Caco-2 (cell line): ENCODE results near the gene TAF1D. TPM values are rescaled to one million over a fixed set of nuclear protein-coding genes. Genes with fewer than 3 reads are reported as not detected.
A peak's percentile ranks its signal among the peaks of the same experiment; 100 is the strongest.

Experiments used
- BruUV-seq: library from RNA; stranded (reverse); fragments of 400-500 nt; replicated peaks from 2 replicates; lab custom pipeline; 2021; lab: Mats Ljungman, UMichigan
- CTCF ChIA-PET: fragments of 300-600 bp; sonication (Branson Sonifier 250); formaldehyde crosslinking; loops from one replicate; lab custom pipeline; 2022; ENCODE audit warnings: antibody characterized with exemption; lab: Charles Lee
- POLR2A ChIA-PET: fragments of 300-600 bp; sonication (Branson Sonifier 250); formaldehyde crosslinking; loops from one replicate; lab custom pipeline; 2022; ENCODE audit warnings: antibody characterized with exemption; lab: Charles Lee
- DNase-seq, 2 experiments: peaks; one replicate each; pipeline versions ENCODE4 v3.0.0 to v3.0.0-alpha.2; 2020 to 2022
- H3K27me3 ChIP-seq: replicated peaks from 2 replicates; pipeline ENCODE4 v1.6.0; 2011; ENCODE audit warnings: low read length; ENCODE audit not compliant: control insufficient read depth, insufficient read depth
- H3K36me3 ChIP-seq: 2 replicates; pipeline ENCODE4 v1.5.1; 2011; ENCODE audit warnings: low read length; ENCODE audit not compliant: control insufficient read depth, insufficient read depth
- H3K4me1 ChIP-seq: fragments of 250-450 bp; sonication (Bioruptor Pico); 2 replicates; pipeline ENCODE4 v1.5.1; 2020; ENCODE audit warnings: mild to moderate bottlenecking
- H3K4me3 ChIP-seq: 2 replicates; pipeline ENCODE4 v1.5.1; 2011; ENCODE audit warnings: low read depth, mild to moderate bottlenecking, control low read depth, low read length
- H3K9me3 ChIP-seq: fragments of 250-450 bp; sonication (Bioruptor Pico); 2 replicates; pipeline ENCODE4 v1.5.1; 2020; ENCODE audit warnings: mild to moderate bottlenecking, moderate library complexity
- H3K27ac Mint-ChIP-seq: one replicate; pipeline ENCODE4 v1.8.0; 2022; ENCODE audit warnings: mixed read lengths; ENCODE audit not compliant: unreplicated experiment
- H3K27me3 Mint-ChIP-seq: one replicate; pipeline ENCODE4 v1.8.0; 2022; ENCODE audit warnings: mixed read lengths; ENCODE audit not compliant: insufficient read depth, unreplicated experiment
- H3K36me3 Mint-ChIP-seq: one replicate; pipeline ENCODE4 v1.8.0; 2022; ENCODE audit warnings: mild to moderate bottlenecking, mixed read lengths; ENCODE audit not compliant: insufficient read depth, unreplicated experiment
- H3K4me1 Mint-ChIP-seq: one replicate; pipeline ENCODE4 v1.8.0; 2022; ENCODE audit warnings: low read depth, mixed read lengths; ENCODE audit not compliant: unreplicated experiment
- H3K4me3 Mint-ChIP-seq: one replicate; pipeline ENCODE4 v1.8.0; 2022; ENCODE audit warnings: mild to moderate bottlenecking, moderate library complexity, mixed read lengths; ENCODE audit not compliant: unreplicated experiment
- H3K9me3 Mint-ChIP-seq: one replicate; pipeline ENCODE4 v1.8.0; 2022; ENCODE audit warnings: mixed read lengths; ENCODE audit not compliant: unreplicated experiment
- CTCF ChIP-seq, 2 experiments: fragments of 200-600 bp in 1 of 2; IDR thresholded peaks; 1 replicate in 1 of 2; 2 replicates in 1 of 2; pipeline versions ENCODE4 v1.5.1 to v1.8.0; 2011 to 2022; ENCODE audit warnings: antibody characterized with exemption in 1 of 2, control low read depth in 1 of 2, inconsistent platforms in 1 of 2, low read depth in 1 of 2, low read length in 1 of 2, mild to moderate bottlenecking in 1 of 2, moderate library complexity in 1 of 2; ENCODE audit not compliant: insufficient read depth in 1 of 2, severe bottlenecking in 1 of 2, unreplicated experiment in 1 of 2
- intact Hi-C: fragments of 100-400 bp; cut with micrococcal nuclease; formaldehyde crosslinking; loops from one replicate; pipeline ENCODE4 v1.10.0; 2022; ENCODE audit not compliant: unreplicated experiment
- total RNA-seq: library from RNA; stranded (reverse); gene quantifications from 2 replicates; pipeline ENCODE4 v1.2.3, GENCODE V29; 2022

TAF1D gene
- total RNA-seq, 1 experiment from 2014 or later = 354 TPM

DNA sequence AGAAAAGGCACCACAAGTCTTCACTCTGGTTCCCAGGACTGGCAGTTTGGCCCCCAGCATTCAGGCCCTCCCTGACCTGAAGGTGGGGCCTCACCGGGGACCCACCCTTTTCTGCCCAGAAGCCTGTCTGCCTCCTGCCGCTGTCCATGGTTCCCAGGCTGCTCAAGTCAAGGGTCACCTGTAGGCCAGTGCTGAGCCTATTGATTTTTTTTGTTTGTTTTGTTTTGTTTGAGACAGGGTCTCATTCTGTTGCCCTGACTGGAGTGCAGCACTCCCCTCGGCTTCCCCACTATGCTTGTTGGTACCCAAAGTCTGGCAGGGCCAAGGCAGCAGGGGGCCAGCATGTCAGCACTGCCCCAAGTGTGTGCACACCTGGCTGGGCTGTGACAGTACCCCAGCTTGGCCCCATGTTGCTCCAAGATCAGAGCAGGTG, 31.8 kb upstream of the TAF1D start:
- no TSS peak for BruUV-seq
- H3K36me3 ChIP-seq = peaks cover 4% of the 10 kb centered on the region; the same call in 1 of the 2 replicates
- no peak for TF ChIP-seq CTCF (IDR thresholded peaks at IDR 0.05; ENCODE audit: insufficient read depth in 1 of 2, low read depth in 1 of 2, low read length in 1 of 2, severe bottlenecking in 1 of 2, unreplicated experiment in 1 of 2)
- intact Hi-C loops = no loop called here
- Mint-ChIP-seq H3K9me3 (no peaks in the 10 kb centered on the region), H3K27me3 (no peaks in the 10 kb centered on the region), H3K27ac (no peak overlapping the region), H3K36me3 (peaks cover 59% of the 10 kb centered on the region), H3K4me1 (peaks cover 28% of the 10 kb centered on the region), H3K4me3 (no peak overlapping the region)
- POLR2A ChIA-PET = no interaction called here
- peaks cover 7% of the 10 kb centered on the region for H3K9me3 ChIP-seq
- H3K4me1 ChIP-seq = peaks cover 25% of the 10 kb centered on the region
- no peak overlapping the region for H3K4me3 ChIP-seq
- no peaks in the 10 kb centered on the region for H3K27me3 ChIP-seq
- DNase-seq = peak in 1 of 2 experiments; percentile 39
- CTCF ChIA-PET = no interaction called here

DNA sequence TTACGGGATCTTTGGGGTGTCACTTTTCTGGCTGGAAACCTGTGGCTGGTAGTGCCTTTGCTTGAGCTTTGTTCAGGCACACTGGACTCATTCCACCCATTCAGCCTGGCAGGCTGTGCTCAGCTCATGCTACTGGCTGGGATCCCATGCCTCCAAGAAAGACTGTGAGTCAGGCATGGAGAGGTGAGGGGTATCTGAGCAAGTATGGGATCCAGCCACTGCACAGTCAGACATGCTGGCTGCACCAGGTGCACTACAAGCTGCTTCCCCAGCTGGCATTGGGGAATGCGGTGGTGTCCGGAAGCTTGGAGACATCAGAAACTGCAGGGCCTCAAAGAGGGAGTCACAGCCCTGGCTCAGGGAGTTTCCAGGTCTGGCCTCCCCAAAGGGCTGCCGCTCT, 30.8 kb upstream of the TAF1D start:
- POLR2A ChIA-PET = interaction anchor here (0.7 kb wide), 1 partner anchor 12 kb away, joined by 5 read pairs; the partner anchor contains the start of gene MED17
- no peak overlapping the region for H3K27ac Mint-ChIP-seq
- no peak overlapping the region for H3K4me3 Mint-ChIP-seq
- H3K4me1 Mint-ChIP-seq = peaks cover 28% of the 10 kb centered on the region
- TF ChIP-seq CTCF (IDR thresholded peaks at IDR 0.05; ENCODE audit: insufficient read depth in 1 of 2, low read depth in 1 of 2, low read length in 1 of 2, severe bottlenecking in 1 of 2, unreplicated experiment in 1 of 2) = no peak
- no TSS peak for BruUV-seq
- intact Hi-C loops = no loop called here
- no peak for DNase-seq
- peaks cover 4% of the 10 kb centered on the region; the same call in 1 of the 2 replicates for H3K36me3 ChIP-seq
- no peaks in the 10 kb centered on the region for H3K27me3 Mint-ChIP-seq
- H3K36me3 Mint-ChIP-seq = peaks cover 66% of the 10 kb centered on the region
- H3K27me3 ChIP-seq = no peaks in the 10 kb centered on the region
- H3K4me1 ChIP-seq = peaks cover 26% of the 10 kb centered on the region
- H3K4me3 ChIP-seq = no peak overlapping the region
- CTCF ChIA-PET = interaction anchor here (1.1 kb wide), 1 partner anchor 12 kb away, joined by 4 read pairs; the partner anchor contains the start of gene MED17
- H3K9me3 Mint-ChIP-seq = peaks cover 3% of the 10 kb centered on the region
- H3K9me3 ChIP-seq = peaks cover 10% of the 10 kb centered on the region

DNA sequence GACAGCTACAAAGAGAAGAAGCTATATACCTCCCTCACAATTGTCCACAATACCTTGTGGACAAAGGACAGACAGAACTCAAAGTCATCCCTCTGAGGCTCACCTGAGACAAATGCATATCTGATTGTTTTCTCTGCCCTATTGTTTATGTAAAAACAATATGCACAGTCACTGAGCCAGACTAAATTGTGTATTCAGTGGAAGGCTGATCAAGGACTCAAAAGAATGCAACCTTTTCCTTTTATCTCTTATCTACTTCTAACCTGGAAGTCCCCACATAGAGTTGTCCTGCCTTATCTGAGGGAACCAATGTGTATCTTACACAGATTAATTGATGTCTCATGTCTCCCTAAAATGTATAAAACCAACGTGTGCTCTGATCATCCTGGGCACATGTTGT, 28.9 kb upstream of the TAF1D start:
- peak in 1 of 2 experiments; percentile 51 for DNase-seq
- Mint-ChIP-seq H3K4me1 (peaks cover 28% of the 10 kb centered on the region), H3K36me3 (peaks cover 83% of the 10 kb centered on the region), H3K4me3 (no peak overlapping the region), H3K27ac (peak overlapping the region; percentile 33), H3K27me3 (no peaks in the 10 kb centered on the region), H3K9me3 (peaks cover 10% of the 10 kb centered on the region)
- intact Hi-C loops = loop anchor here (1.0 kb wide), 3 partner anchors 14 to 29 kb away; partner anchors contain the start of genes C11orf54, MED17 and TAF1D
- peaks cover 30% of the 10 kb centered on the region for H3K4me1 ChIP-seq
- TF ChIP-seq CTCF (IDR thresholded peaks at IDR 0.05; ENCODE audit: insufficient read depth in 1 of 2, low read depth in 1 of 2, low read length in 1 of 2, severe bottlenecking in 1 of 2, unreplicated experiment in 1 of 2) = no peak
- BruUV-seq = no TSS peak
- H3K9me3 ChIP-seq = peaks cover 14% of the 10 kb centered on the region
- H3K27me3 ChIP-seq = no peaks in the 10 kb centered on the region
- H3K4me3 ChIP-seq = no peak overlapping the region
- H3K36me3 ChIP-seq = peaks cover 4% of the 10 kb centered on the region; the same call in 1 of the 2 replicates
- POLR2A ChIA-PET = interaction anchor here (1.8 to 2.0 kb wide), 2 partner anchors 14 to 28 kb away, joined by 8 to 9 read pairs; partner anchors contain the start of genes C11orf54, MED17 and TAF1D
- CTCF ChIA-PET = interaction anchor here (1.1 kb wide), 1 partner anchor 14 kb away, joined by 4 read pairs; the partner anchor contains the start of gene MED17
